K562 (cell line): Measurements from ENCODE around the gene ARMH3. TPM values are rescaled to one million over a fixed set of nuclear protein-coding genes. Genes with fewer than 3 reads are reported as not detected.

ENCODE experiments used
- ATAC-seq: fragments of 200-7000 bp; cut with Tn5 transposase; 3 replicates; pipeline ENCODE4 v1.9.1; 2020; ENCODE audit warnings: moderate library complexity
- BruUV-seq: library from RNA; stranded (reverse); fragments of 400-500 nt; replicated peaks from 2 replicates; lab custom pipeline; 2021; lab: Mats Ljungman, UMichigan
- CTCF ChIA-PET: fragments of 300-600 bp; formaldehyde crosslinking; extraction: SDS; loops from one replicate; lab custom pipeline; 2021; ENCODE audit warnings: low intra/inter-chr PET ratio; lab: Yijun Ruan, JAX
- POLR2A ChIA-PET: fragments of 300-600, 350-650 bp; sonication (Branson Sonifier 250); formaldehyde crosslinking; extraction: SDS; loops from one replicate; lab custom pipeline; 2021; ENCODE audit warnings: antibody characterized with exemption, inconsistent platforms; lab: Yijun Ruan, JAX
- DNase-seq, 4 experiments: peaks; one replicate each; pipeline versions ENCODE4 v3.0.0 to v3.0.0-alpha.2; 2011 to 2018; ENCODE audit warnings: low spot score in 3 of 4, mixed read lengths in 3 of 4; ENCODE audit errors: extremely low read depth in 1 of 4
- FAIRE-seq: peaks from 2 replicates; lab custom pipeline; 2011; peaks lifted over from hg19 to GRCh38; lab: Jason Lieb, UNC
- H2AFZ ChIP-seq: 2 replicates; pipeline ENCODE4 v1.6.0; 2011; ENCODE audit warnings: low read depth, low read length, control low read depth, inconsistent platforms
- H3K27ac ChIP-seq: fragments of 200-600 bp; 3 replicates; pipeline ENCODE4 v1.8.0; 2011; ENCODE audit warnings: low read depth, mild to moderate bottlenecking, control low read depth, inconsistent platforms, low read length, moderate library complexity, mixed read lengths; ENCODE audit errors: extremely low read depth
- H3K27me3 ChIP-seq, 2 experiments: fragments of 300-600 bp in 1 of 2; 2 replicates in 1 of 2; 3 replicates in 1 of 2; pipeline versions ENCODE4 v1.6.0 to v1.8.0; 2011; ENCODE audit warnings: inconsistent platforms in 2 of 2, low read length in 2 of 2, mild to moderate bottlenecking in 1 of 2, mixed read lengths in 1 of 2, moderate library complexity in 1 of 2; ENCODE audit not compliant: control insufficient read depth in 2 of 2, insufficient read depth in 2 of 2
- H3K36me3 ChIP-seq: fragments of 300-600 bp; 3 replicates; pipeline ENCODE4 v1.8.0; 2011; ENCODE audit warnings: mild to moderate bottlenecking, low read length, inconsistent platforms; ENCODE audit not compliant: control insufficient read depth, insufficient read depth
- H3K4me1 ChIP-seq, 2 experiments: fragments of 200-600 bp in 1 of 2; replicated peaks in 1 of 2; 2 replicates in 1 of 2; 3 replicates in 1 of 2; pipeline versions ENCODE4 v1.5.1 to v1.8.0; 2011; ENCODE audit warnings: inconsistent platforms in 2 of 2, low read length in 2 of 2, mild to moderate bottlenecking in 1 of 2, mixed read lengths in 1 of 2, moderate library complexity in 1 of 2; ENCODE audit not compliant: control insufficient read depth in 2 of 2, insufficient read depth in 2 of 2
- H3K4me2 ChIP-seq: 2 replicates; pipeline ENCODE4 v1.6.1; 2011; ENCODE audit warnings: low read length, control low read depth, inconsistent platforms, mixed read lengths; ENCODE audit not compliant: insufficient read depth
- H3K4me3 ChIP-seq: fragments of 200-600 bp; sonication (generic), shearing (Covaris generic); 2 replicates; pipeline ENCODE4 v1.5.1; 2016; ENCODE audit warnings: control low read depth, inconsistent platforms
- H3K79me2 ChIP-seq: fragments of 200-600 bp; 3 replicates; pipeline ENCODE4 v1.8.0; 2011; ENCODE audit warnings: low read length, inconsistent platforms; ENCODE audit not compliant: control insufficient read depth, insufficient read depth
- H3K9ac ChIP-seq, 2 experiments: 2 replicates each; pipeline versions ENCODE4 v1.6.0 to v1.6.1; 2011; ENCODE audit warnings: low read depth in 2 of 2, low read length in 2 of 2, control low read depth in 1 of 2, inconsistent platforms in 1 of 2, mild to moderate bottlenecking in 1 of 2, mixed read lengths in 1 of 2; ENCODE audit not compliant: insufficient read depth in 1 of 2
- H3K9me1 ChIP-seq: one replicate; pipeline ENCODE4 v1.6.0; 2011; ENCODE audit warnings: inconsistent platforms, mild to moderate bottlenecking, low read length, moderate library complexity; ENCODE audit not compliant: control insufficient read depth, insufficient read depth
- H3K9me3 ChIP-seq: replicated peaks from 2 replicates; pipeline ENCODE4 v1.5.1; 2011; ENCODE audit warnings: low read depth, low read length, inconsistent platforms; ENCODE audit not compliant: control insufficient read depth, insufficient read depth
- H4K20me1 ChIP-seq: replicated peaks from 2 replicates; pipeline ENCODE4 v1.6.1; 2011; ENCODE audit warnings: low read length, inconsistent platforms, mixed read lengths; ENCODE audit not compliant: control insufficient read depth, insufficient read depth
- ARNT ChIP-seq, 2 experiments: fragments of 450-650 bp; IDR thresholded peaks; 2 replicates each; pipeline ENCODE4 v1.6.1; 2016; ENCODE audit warnings: mild to moderate bottlenecking in 1 of 2
- ASH1L ChIP-seq: fragments of 450-650 bp; IDR thresholded peaks from 2 replicates; pipeline ENCODE4 v1.6.1; 2018; ENCODE audit warnings: borderline replicate concordance, mild to moderate bottlenecking, low read depth; ENCODE audit not compliant: partially characterized antibody
- PML ChIP-seq: IDR thresholded peaks from 2 replicates; pipeline ENCODE4 v1.6.1; 2012; ENCODE audit warnings: low read length, inconsistent platforms
- WGBS: fragments of 100-300 bp; shearing (Covaris generic); methylation state at CpG from one replicate; pipeline ENCODE4 v1.1.6; 2016; ENCODE audit warnings: low coverage, mixed read lengths; ENCODE audit not compliant: insufficient coverage; ENCODE audit errors: missing lambda C conversion rate; 5-methylcytosine and 5-hydroxymethylcytosine counted together
- in situ Hi-C: fragments of 300-500 bp; cut with MboI; formaldehyde crosslinking; loops from 4 replicates; pipeline ENCODE4 v1.15.0; 2018; ENCODE audit warnings: inconsistent platforms, mixed read lengths
- intact Hi-C: fragments of 100-400 bp; cut with micrococcal nuclease; formaldehyde crosslinking; loops from 2 replicates; pipeline ENCODE4 v1.14.2; 2022
- polyA plus RNA-seq, 8 experiments: library from polyadenylated mRNA; depleted of rRNA in 4 of 8; stranded (reverse) in 5 of 8; unstranded in 3 of 8; fragments of >200 nt; fragmentation: Nextera tagmentation in 2 of 8; fragmentation: Illumina TruSeq in 1 of 8; extraction: Ambion mirVana in 2 of 8; extraction: Trizol in 1 of 8; gene quantifications; 2 replicates each; pipeline versions ENCODE4 v1.2.1 to v1.2.3, GENCODE V29; 2011 to 2014; ENCODE audit warnings: inconsistent platforms in 1 of 8, missing spikeins in 1 of 8
- total RNA-seq, 7 experiments: library from RNA; depleted of rRNA in 6 of 7; stranded (reverse); fragments of >200 nt in 6 of 7; fragmentation: Illumina TruSeq in 2 of 7; extraction: Trizol in 2 of 7; gene quantifications; 2 replicates each; pipeline versions ENCODE4 v1.2.1 to v1.2.3, GENCODE V29; 2011 to 2021; ENCODE audit warnings: low replicate concordance in 1 of 7
- TF ChIP-seq, protein P1 (sequence below): fragments of 250-450 bp; sonication (Bioruptor Pico); IDR thresholded peaks from 2 replicates; pipeline ENCODE4 v1.8.0; 2022; ENCODE audit warnings: moderate library complexity, mild to moderate bottlenecking, inconsistent platforms
- TF ChIP-seq, protein P2 (sequence below): fragments of 200-800 bp; sonication (Bioruptor generic); IDR thresholded peaks from 2 replicates; pipeline ENCODE4 v1.6.1; 2017; ENCODE audit warnings: missing genetic modification characterization, missing compliant biosample characterization

Gene ARMH3
- total and polyA plus RNA-seq, 9 of the 15 experiments (the other 6 are each of a cell fraction or from before 2014, with no cell fraction given), result 0.29 to 0.73 TPM; not detected in 7

DNA sequence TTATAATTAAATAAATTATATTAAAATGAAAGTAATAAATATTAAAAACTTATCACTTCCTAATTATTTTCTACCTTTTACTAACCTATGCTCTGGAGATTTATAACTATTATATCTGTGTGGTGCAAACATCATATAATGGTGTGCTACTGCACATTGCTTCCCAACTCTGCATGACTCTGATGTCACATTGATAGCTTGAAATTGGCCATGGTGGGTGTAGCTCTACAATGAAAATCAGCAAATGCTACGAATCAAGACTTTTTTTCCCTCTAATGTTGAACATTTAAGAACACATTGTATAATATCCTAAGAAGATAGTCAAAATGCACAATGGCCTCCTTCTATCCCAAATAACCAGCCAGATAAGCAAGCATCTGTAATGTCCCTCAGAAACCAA is 99.1 kb downstream of the ARMH3 start:
- POLR2A ChIA-PET, result no interaction called here
- no peaks in the 10 kb centered on the region for H4K20me1 ChIP-seq
- H3K4me3 ChIP-seq, result no peak overlapping the region
- H3K36me3 ChIP-seq, result no peaks in the 10 kb centered on the region
- BruUV-seq, result no TSS peak
- FAIRE-seq, result no peak
- no peaks in the 10 kb centered on the region for H3K27me3 ChIP-seq
- CTCF ChIA-PET, result no interaction called here
- no CpG with 5 or more reads among the region's 1 CpG for WGBS
- DNase-seq, result no peak
- intact Hi-C loops, result no loop called here
- H3K4me2 ChIP-seq, result no peak overlapping the region
- no peak overlapping the region for H3K9ac ChIP-seq
- TF ChIP-seq, protein P1, sequence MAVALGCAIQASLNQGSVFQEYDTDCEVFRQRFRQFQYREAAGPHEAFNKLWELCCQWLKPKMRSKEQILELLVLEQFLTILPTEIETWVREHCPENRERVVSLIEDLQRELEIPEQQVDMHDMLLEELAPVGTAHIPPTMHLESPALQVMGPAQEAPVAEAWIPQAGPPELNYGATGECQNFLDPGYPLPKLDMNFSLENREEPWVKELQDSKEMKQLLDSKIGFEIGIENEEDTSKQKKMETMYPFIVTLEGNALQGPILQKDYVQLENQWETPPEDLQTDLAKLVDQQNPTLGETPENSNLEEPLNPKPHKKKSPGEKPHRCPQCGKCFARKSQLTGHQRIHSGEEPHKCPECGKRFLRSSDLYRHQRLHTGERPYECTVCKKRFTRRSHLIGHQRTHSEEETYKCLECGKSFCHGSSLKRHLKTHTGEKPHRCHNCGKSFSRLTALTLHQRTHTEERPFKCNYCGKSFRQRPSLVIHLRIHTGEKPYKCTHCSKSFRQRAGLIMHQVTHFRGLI (CRISPR knock-in tag), result no peak
- TF ChIP-seq PML, result no peak
- TF ChIP-seq, protein P2, sequence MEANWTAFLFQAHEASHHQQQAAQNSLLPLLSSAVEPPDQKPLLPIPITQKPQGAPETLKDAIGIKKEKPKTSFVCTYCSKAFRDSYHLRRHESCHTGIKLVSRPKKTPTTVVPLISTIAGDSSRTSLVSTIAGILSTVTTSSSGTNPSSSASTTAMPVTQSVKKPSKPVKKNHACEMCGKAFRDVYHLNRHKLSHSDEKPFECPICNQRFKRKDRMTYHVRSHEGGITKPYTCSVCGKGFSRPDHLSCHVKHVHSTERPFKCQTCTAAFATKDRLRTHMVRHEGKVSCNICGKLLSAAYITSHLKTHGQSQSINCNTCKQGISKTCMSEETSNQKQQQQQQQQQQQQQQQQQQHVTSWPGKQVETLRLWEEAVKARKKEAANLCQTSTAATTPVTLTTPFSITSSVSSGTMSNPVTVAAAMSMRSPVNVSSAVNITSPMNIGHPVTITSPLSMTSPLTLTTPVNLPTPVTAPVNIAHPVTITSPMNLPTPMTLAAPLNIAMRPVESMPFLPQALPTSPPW, result no peak
- no peak for TF ChIP-seq ARNT (IDR thresholded peaks at IDR 0.05)
- no peak for TF ChIP-seq ASH1L
- no peak overlapping the region for H3K27ac ChIP-seq
- H3K9me1 ChIP-seq, result no peaks in the 10 kb centered on the region
- H2AFZ ChIP-seq, result no peak overlapping the region
- H3K4me1 ChIP-seq, result no peaks in the 10 kb centered on the region
- ATAC-seq, result no peak
- in situ Hi-C loops, result no loop called here
- no peaks in the 10 kb centered on the region for H3K9me3 ChIP-seq
- H3K79me2 ChIP-seq, result no peaks in the 10 kb centered on the region
